GM15510 (cell line): ENCODE data around the gene SLC26A5.

Experiments
- POLR2A ChIP-seq: IDR thresholded peaks from 3 replicates; pipeline ENCODE4 v1.6.1; 2011; ENCODE audit warnings: borderline replicate concordance; ENCODE audit not compliant: insufficient read length; ENCODE audit errors: extremely low read depth

Gene SLC26A5

GRCh38 chr7:103380395-103381191 is 65.4 kb downstream of the SLC26A5 start:
- TF ChIP-seq POLR2A, result no peak

GRCh38 chr7:103379270-103379975 is 66.6 kb downstream of the SLC26A5 start:
- no peak for TF ChIP-seq POLR2A

GRCh38 chr7:103373866-103374643 is 72.0 kb downstream of the SLC26A5 start:
- TF ChIP-seq POLR2A, result no peak

- no peak for TF ChIP-seq POLR2A
Measured at GRCh38 chr7:103369432-103369831, 76.6 kb downstream of the SLC26A5 start.

- no peak for TF ChIP-seq POLR2A
Measured at GRCh38 chr7:103349805-103350204, 96.2 kb downstream of the SLC26A5 start.

GRCh38 chr7:103348959-103349358 is 97.0 kb downstream of the SLC26A5 start:
- TF ChIP-seq POLR2A, result no peak

- TF ChIP-seq POLR2A, result no peak
Measured at GRCh38 chr7:103348452-103348851, 97.6 kb downstream of the SLC26A5 start.

GRCh38 chr7:103347507-103348267 is 98.3 kb downstream of the SLC26A5 start, which contains the start of gene PSMC2:
Gene PSMC2 (plus strand): TSS chr7:103347643. CDS start chr7:103347712, 69 bp downstream.
- peak; percentile 53 for TF ChIP-seq POLR2A

- no peak for TF ChIP-seq POLR2A
Measured at GRCh38 chr7:103346396-103346795, 99.6 kb downstream of the SLC26A5 start.

GRCh38 chr7:103344453-103345149 is 101.4 kb downstream of the SLC26A5 start, which contains the start of gene DNAJC2:
Gene DNAJC2 (minus strand): TSS chr7:103344767. CDS start chr7:103344622, 145 bp downstream.
- TF ChIP-seq POLR2A, result peak; percentile 81

- no peak for TF ChIP-seq POLR2A
Measured at GRCh38 chr7:103343758-103344452, 102.1 kb downstream of the SLC26A5 start.

- no peak for TF ChIP-seq POLR2A
Measured at GRCh38 chr7:103343332-103343731, 102.7 kb downstream of the SLC26A5 start.

- no peak for TF ChIP-seq POLR2A
Measured at GRCh38 chr7:103341466-103341865, 104.5 kb downstream of the SLC26A5 start.
